ENCODE measurements around the gene EPHB2.
"Not testable (repeated sequence)": the region's sequence is repeated elsewhere in the genome, so short reads cannot be mapped to it uniquely, and the experiment has no call there.

Gene EPHB2

GRCh38 chr1:22918644-22919043 lies 208.0 kb downstream of the EPHB2 start:
- no peak for DNase-seq

GRCh38 chr1:22919341-22920025 lies 208.8 kb downstream of the EPHB2 start:
- DNase-seq, result no peak

GRCh38 chr1:22920026-22920733 lies 209.5 kb downstream of the EPHB2 start:
- no peak for DNase-seq

GRCh38 chr1:22920734-22921451 lies 210.3 kb downstream of the EPHB2 start:
- no peak for DNase-seq

- DNase-seq, result no peak
Measured at GRCh38 chr1:22921452-22922126, 210.9 kb downstream of the EPHB2 start.

- no peak for DNase-seq
Measured at GRCh38 chr1:22922640-22923039, 212.0 kb downstream of the EPHB2 start.

GRCh38 chr1:22925111-22925510 lies 214.5 kb downstream of the EPHB2 start:
- no peak for DNase-seq

GRCh38 chr1:22930240-22930912 lies 219.7 kb downstream of the EPHB2 start:
- peak in 7 of 14 donors; percentile 8 to 53 (median 13) for DNase-seq

GRCh38 chr1:22932803-22933470 lies 222.3 kb downstream of the EPHB2 start:
- no peak for DNase-seq

- no peak for DNase-seq
Measured at GRCh38 chr1:22935433-22935832, 224.8 kb downstream of the EPHB2 start.

- no peak for DNase-seq
Measured at GRCh38 chr1:22936681-22937080, 226.0 kb downstream of the EPHB2 start.

- no peak for DNase-seq
Measured at GRCh38 chr1:22941257-22941656, 230.6 kb downstream of the EPHB2 start.

GRCh38 chr1:22944346-22945055 lies 233.9 kb downstream of the EPHB2 start:
- DNase-seq, result no peak

- not testable (repeated sequence) for DNase-seq
Measured at GRCh38 chr1:22945171-22945570, 234.5 kb downstream of the EPHB2 start.

- no peak for DNase-seq
Measured at GRCh38 chr1:22949822-22950331, 239.2 kb downstream of the EPHB2 start.

GRCh38 chr1:22951796-22952195 lies 241.2 kb downstream of the EPHB2 start:
- DNase-seq, result no peak

- DNase-seq, result no peak
Measured at GRCh38 chr1:22952694-22953056, 242.0 kb downstream of the EPHB2 start.

- no peak for DNase-seq
Measured at GRCh38 chr1:22953057-22953739, 242.6 kb downstream of the EPHB2 start.

- DNase-seq, result no peak
Measured at GRCh38 chr1:22953740-22954141, 243.1 kb downstream of the EPHB2 start.

GRCh38 chr1:22955146-22955545 lies 244.5 kb downstream of the EPHB2 start:
- DNase-seq, result no peak
